Measurements from ENCODE around the gene OR6N1.

- TF ChIP-seq CTCF (conservative IDR thresholded peaks at IDR 0.05; ENCODE audit: low read depth, low read length) (no peak), RAD21 (IDR thresholded peaks at IDR 0.05; ENCODE audit: low read length) (no peak), POLR2A (IDR thresholded peaks at IDR 0.05; ENCODE audit: low read depth, low read length) (no peak)
Measured at GRCh38 chr1:158806916-158807536, 35.0 kb upstream of the OR6N1 start.
